Osteoblast (primary cell): ENCODE data around the gene SLC17A9. TPM values are rescaled to one million over a fixed set of nuclear protein-coding genes. Genes with fewer than 3 reads are reported as not detected.

Experiments
- DNase-seq: peaks from one replicate; pipeline ENCODE4 v3.0.0; 2011; ENCODE audit warnings: low spot score, mixed read lengths; ENCODE audit not compliant: insufficient read length; ENCODE audit errors: missing footprints
- H2AFZ ChIP-seq: 2 replicates; pipeline ENCODE4 v1.6.0; 2011; ENCODE audit warnings: mild to moderate bottlenecking, low read length
- H3K27ac ChIP-seq: 2 replicates; pipeline ENCODE4 v1.5.1; 2011; ENCODE audit warnings: mild to moderate bottlenecking, low read depth, low read length, moderate library complexity
- H3K27me3 ChIP-seq: 2 replicates; pipeline ENCODE4 v1.6.0; 2012; ENCODE audit warnings: mild to moderate bottlenecking, control low read depth, inconsistent platforms, low read length, moderate library complexity; ENCODE audit not compliant: insufficient read depth
- H3K36me3 ChIP-seq: 2 replicates; pipeline ENCODE4 v1.5.1; 2011; ENCODE audit warnings: mild to moderate bottlenecking, low read length, control low read depth, moderate library complexity; ENCODE audit not compliant: insufficient read depth
- H3K4me1 ChIP-seq: 2 replicates; pipeline ENCODE4 v1.5.1; 2011; ENCODE audit warnings: mild to moderate bottlenecking, low read length, control low read depth, moderate library complexity; ENCODE audit not compliant: insufficient read depth
- H3K4me2 ChIP-seq: 2 replicates; pipeline ENCODE4 v1.6.0; 2011; ENCODE audit warnings: mild to moderate bottlenecking, low read length; ENCODE audit not compliant: insufficient read depth
- H3K4me3 ChIP-seq: fragments of 200-600 bp; sonication (generic); 3 replicates; pipeline ENCODE4 v1.5.1; 2012; ENCODE audit warnings: mild to moderate bottlenecking, low read length, inconsistent platforms; ENCODE audit not compliant: insufficient read depth
- H3K79me2 ChIP-seq: 2 replicates; pipeline ENCODE4 v1.6.0; 2012; ENCODE audit warnings: mild to moderate bottlenecking, low read length, control low read depth, inconsistent platforms; ENCODE audit not compliant: insufficient read depth
- H3K9me3 ChIP-seq: 2 replicates; pipeline ENCODE4 v1.5.1; 2011; ENCODE audit warnings: low read depth, low read length, control low read depth
- H4K20me1 ChIP-seq: 2 replicates; pipeline ENCODE4 v1.6.0; 2012; ENCODE audit warnings: mild to moderate bottlenecking, low read length, control low read depth; ENCODE audit not compliant: insufficient read depth
- total RNA-seq: library from RNA; depleted of rRNA; stranded (reverse); fragments of >200 nt; gene quantifications from 2 replicates; pipeline ENCODE4 v1.2.3, GENCODE V29; 2012
- TF ChIP-seq, protein P1 (sequence below): IDR thresholded peaks from 2 replicates; pipeline ENCODE4 v1.5.1; 2011; ENCODE audit warnings: mild to moderate bottlenecking, low read depth, low read length, moderate library complexity; ENCODE audit errors: extremely low read depth

The SLC17A9 gene
- total RNA-seq, 1 donor, result 6.5 TPM

DNA sequence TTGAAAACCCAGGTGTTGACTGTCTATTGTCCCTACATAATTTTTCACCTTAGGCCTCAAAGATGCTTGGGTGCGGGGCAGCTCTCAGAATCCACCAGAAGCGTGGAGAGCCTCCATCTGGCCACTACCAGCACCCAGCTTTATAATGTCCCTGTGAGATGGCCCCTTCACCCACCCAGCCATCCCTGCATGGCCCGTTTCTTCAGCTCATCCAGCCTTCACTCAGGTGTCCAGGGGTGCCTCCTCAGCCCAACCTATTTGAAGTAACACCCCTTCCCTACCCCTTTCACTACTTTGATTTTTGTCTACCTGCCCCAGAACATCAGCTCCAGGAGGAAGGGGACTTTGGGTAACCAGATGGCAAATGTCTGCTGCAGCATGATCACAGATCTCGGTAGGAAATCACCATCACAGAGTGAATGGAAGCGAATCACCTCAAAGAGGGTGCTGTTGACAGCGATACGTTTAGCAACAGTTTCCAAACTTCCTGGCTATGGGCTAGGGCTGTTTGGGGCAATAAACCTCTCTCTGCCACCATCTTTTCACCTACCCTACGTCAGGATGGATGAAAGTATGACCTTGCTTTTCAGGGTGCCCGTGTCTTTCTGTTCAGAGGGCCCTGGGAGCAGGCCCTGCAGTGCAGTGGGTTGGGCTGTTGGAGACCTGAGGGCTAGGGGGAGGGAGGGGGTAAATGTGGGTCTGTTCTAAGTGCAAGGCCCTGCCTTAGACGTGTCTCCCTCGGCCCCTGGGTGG, 1.2 kb upstream of the SLC17A9 start:
- H3K4me3 ChIP-seq, result no peak overlapping the region
- no peak overlapping the region for H3K27ac ChIP-seq
- peaks cover 53% of the 10 kb centered on the region for H3K79me2 ChIP-seq
- H3K9me3 ChIP-seq, result no peaks in the 10 kb centered on the region
- no peak overlapping the region for H2AFZ ChIP-seq
- TF ChIP-seq, protein P1, sequence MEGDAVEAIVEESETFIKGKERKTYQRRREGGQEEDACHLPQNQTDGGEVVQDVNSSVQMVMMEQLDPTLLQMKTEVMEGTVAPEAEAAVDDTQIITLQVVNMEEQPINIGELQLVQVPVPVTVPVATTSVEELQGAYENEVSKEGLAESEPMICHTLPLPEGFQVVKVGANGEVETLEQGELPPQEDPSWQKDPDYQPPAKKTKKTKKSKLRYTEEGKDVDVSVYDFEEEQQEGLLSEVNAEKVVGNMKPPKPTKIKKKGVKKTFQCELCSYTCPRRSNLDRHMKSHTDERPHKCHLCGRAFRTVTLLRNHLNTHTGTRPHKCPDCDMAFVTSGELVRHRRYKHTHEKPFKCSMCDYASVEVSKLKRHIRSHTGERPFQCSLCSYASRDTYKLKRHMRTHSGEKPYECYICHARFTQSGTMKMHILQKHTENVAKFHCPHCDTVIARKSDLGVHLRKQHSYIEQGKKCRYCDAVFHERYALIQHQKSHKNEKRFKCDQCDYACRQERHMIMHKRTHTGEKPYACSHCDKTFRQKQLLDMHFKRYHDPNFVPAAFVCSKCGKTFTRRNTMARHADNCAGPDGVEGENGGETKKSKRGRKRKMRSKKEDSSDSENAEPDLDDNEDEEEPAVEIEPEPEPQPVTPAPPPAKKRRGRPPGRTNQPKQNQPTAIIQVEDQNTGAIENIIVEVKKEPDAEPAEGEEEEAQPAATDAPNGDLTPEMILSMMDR, result no peak
- H3K36me3 ChIP-seq, result peaks cover 48% of the 10 kb centered on the region
- H3K4me2 ChIP-seq, result peak overlapping the region; percentile 23
- peaks cover 19% of the 10 kb centered on the region for H4K20me1 ChIP-seq
- no peaks in the 10 kb centered on the region for H3K27me3 ChIP-seq
- peak; percentile 64 for DNase-seq
- peaks cover 21% of the 10 kb centered on the region for H3K4me1 ChIP-seq

GRCh38 chr20:62951896-62952372, 575 bp upstream of the SLC17A9 start:
- Histone ChIP-seq H3K4me1 (peaks cover 21% of the 10 kb centered on the region), H2AFZ (peak overlapping the region; percentile 81), H3K9me3 (no peaks in the 10 kb centered on the region), H3K79me2 (peaks cover 53% of the 10 kb centered on the region), H3K4me2 (peak overlapping the region; percentile 93), H4K20me1 (peaks cover 24% of the 10 kb centered on the region), H3K27me3 (no peaks in the 10 kb centered on the region), H3K36me3 (peaks cover 42% of the 10 kb centered on the region), H3K27ac (peak overlapping the region; percentile 56), H3K4me3 (peak overlapping the region; percentile 78)
- DNase-seq, result peak; percentile 78
- TF ChIP-seq, protein P1, result no peak

DNA sequence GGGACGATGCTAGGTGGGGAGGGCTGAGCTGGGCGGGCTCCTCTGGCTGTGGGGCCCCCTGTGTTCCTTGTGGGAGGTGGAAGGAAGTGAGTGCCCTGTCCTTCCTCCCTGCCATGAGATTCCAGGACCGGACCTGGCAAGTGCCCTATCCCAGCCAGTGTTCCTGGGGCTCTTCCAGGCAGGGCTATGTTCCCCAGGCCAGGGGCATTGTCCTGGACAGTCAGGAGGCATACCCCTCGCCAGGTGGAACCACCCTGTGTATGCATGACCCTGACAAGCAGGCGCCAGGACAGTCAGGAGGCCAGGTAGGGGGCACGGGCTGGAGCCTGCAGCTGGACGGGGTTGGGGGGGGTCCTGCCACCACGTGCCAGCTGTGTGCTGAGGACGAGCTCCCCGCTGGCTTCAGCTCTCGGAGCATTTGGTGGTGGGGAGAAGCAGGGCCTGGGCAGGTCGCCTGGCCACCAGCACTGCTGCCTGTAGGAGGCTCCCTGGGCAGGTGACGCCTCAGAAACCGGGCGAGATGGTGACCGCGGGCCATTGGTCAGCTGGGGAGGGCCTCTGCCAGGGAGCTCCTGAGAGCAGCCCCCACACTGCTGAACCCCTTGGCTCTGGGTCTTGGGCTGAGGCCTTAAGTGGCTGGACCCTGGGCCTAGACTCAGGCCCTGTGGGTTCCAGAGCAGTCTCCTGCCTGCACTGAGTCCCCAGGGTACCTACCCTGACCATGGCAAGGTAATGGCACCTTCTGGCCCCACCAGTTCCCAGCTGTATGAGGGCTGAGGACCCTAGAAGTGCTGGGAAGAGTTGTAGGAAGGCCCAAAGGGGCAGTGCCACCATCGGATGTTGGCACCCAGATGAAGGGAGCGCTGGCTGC, 694 bp downstream of the SLC17A9 start:
- peak overlapping the region; percentile 86 for H3K27ac ChIP-seq
- H3K4me2 ChIP-seq, result peak overlapping the region; percentile 93
- H3K36me3 ChIP-seq, result peaks cover 43% of the 10 kb centered on the region
- H3K79me2 ChIP-seq, result peaks cover 57% of the 10 kb centered on the region
- H3K4me1 ChIP-seq, result peaks cover 21% of the 10 kb centered on the region
- H2AFZ ChIP-seq, result peak overlapping the region; percentile 45
- peak overlapping the region; percentile 78 for H3K4me3 ChIP-seq
- TF ChIP-seq, protein P1, result no peak
- DNase-seq, result peak; percentile 94
- peaks cover 35% of the 10 kb centered on the region for H4K20me1 ChIP-seq
- H3K27me3 ChIP-seq, result no peaks in the 10 kb centered on the region
- no peaks in the 10 kb centered on the region for H3K9me3 ChIP-seq
